ENCODE data around the gene TRPM3. TPM values are rescaled to one million over a fixed set of nuclear protein-coding genes. Genes with fewer than 3 reads are reported as not detected.

TRPM3 gene
- total and polyA plus RNA-seq, 2 of the 8 experiments (the other 6 are each of a cell fraction or from before 2014, with no cell fraction given), result 2.4 to 10.9 TPM

DNA sequence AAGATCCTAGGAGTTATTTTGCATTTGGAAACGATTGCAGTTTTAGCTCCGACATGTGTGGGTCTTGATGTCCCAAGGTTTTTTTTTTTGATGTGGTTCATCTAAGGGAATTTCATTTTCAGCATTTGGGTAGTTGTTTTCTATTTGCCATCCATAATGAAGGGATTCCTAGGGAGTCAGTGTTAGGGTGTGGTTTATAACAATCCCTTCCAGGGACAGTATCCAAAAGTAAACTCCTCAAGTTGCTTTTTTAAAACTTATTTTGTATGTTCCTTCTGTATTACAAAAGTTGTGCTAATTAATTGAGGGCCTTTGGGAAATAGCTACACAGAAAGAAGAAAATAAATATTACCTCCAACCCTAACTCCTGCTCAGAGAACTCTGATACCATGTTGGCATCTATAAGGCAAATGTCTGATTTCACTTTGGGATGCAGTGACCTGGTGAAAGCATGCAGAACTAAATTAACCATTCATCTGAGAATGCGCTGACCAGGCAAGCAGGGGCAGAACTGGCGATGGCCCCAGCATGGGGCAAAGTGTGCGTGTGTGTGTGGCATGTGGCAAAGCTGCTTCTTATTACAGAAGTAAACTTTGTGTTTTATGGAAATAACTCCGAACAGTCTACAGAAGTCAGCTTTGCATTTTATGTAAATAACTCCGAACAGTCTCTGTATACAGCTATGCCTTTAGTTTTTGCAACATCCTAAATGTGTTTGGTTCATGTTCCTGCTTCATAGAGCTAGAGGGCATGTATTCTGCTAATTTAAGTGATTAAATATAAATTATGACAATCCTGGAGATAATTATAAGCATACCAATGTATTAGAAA lies 237.2 kb downstream of the TRPM3 start:
- H3K14ac ChIP-seq (ENCODE audit: insufficient read length), result no peak overlapping the region
- no peaks in the 10 kb centered on the region for H4K20me1 ChIP-seq (replicated peaks in 1 of 2; ENCODE audit: control insufficient read depth in 1 of 2, insufficient read depth in 2 of 2, low read length in 2 of 2)
- no peak overlapping the region for H4K5ac ChIP-seq (ENCODE audit: insufficient read length, low read depth, low read length)
- H3K27ac ChIP-seq (ENCODE audit: low read depth, low read length), result no peak overlapping the region
- no peak overlapping the region for H2BK12ac ChIP-seq (ENCODE audit: low read depth, low read length)
- H3K9ac ChIP-seq (replicated peaks in 1 of 4; ENCODE audit: extremely low read depth in 1 of 4, low read depth in 3 of 4, low read length in 3 of 4), result no peak overlapping the region
- no peak for TF ChIP-seq E2F6 (IDR thresholded peaks at IDR 0.05)
- TF ChIP-seq SRF (IDR thresholded peaks at IDR 0.05; ENCODE audit: low read depth, low read length), result no peak
- TF ChIP-seq RNF2 (IDR thresholded peaks at IDR 0.05; ENCODE audit: borderline replicate concordance, low read depth, low read length, missing control alignments, poor library complexity, severe bottlenecking), result no peak
- H2BK15ac ChIP-seq (ENCODE audit: low read length), result no peak overlapping the region
- FAIRE-seq (no peak), DNase-seq (ENCODE audit: low read depth in 1 of 2, low spot score in 2 of 2) (no peak)
- no peaks in the 10 kb centered on the region for H3K36me3 ChIP-seq (ENCODE audit: control insufficient read depth in 2 of 4, insufficient read depth in 4 of 4, low read length in 3 of 4)
- no peak overlapping the region for H3K18ac ChIP-seq (ENCODE audit: extremely low read depth, low read length)
- H3K79me2 ChIP-seq (ENCODE audit: control insufficient read depth in 1 of 2, insufficient read depth in 2 of 2, low read length in 2 of 2), result no peaks in the 10 kb centered on the region
- CTCF ChIA-PET (ENCODE audit: partially characterized antibody), result no interaction called here
- no peaks in the 10 kb centered on the region; a peak in 1 of 7 replicates for H3K27me3 ChIP-seq (replicated peaks in 1 of 4; ENCODE audit: control insufficient read depth in 3 of 4, extremely low read depth in 1 of 4, insufficient read depth in 3 of 4, low read length in 3 of 4)
- no peak overlapping the region for H3K23ac ChIP-seq (ENCODE audit: insufficient read length)
- POLR2A ChIA-PET (ENCODE audit: partially characterized antibody), result no interaction called here
- H3K4ac ChIP-seq (replicated peaks; ENCODE audit: insufficient read length, low read depth, low read length), result no peak overlapping the region
- no peak overlapping the region for H3K4me3 ChIP-seq (ENCODE audit: extremely low read depth in 1 of 4, insufficient read depth in 2 of 4, low read depth in 3 of 4, low read length in 4 of 4)
- 89% methylated on average over 7 of the region's 7 CpGs; no CpG with 5 or more reads in 1 of the 2 experiments for WGBS, 2 experiments (ENCODE audit: extremely low coverage in 1 of 2, insufficient coverage in 1 of 2, insufficient read length in 1 of 2, insufficient replicate concordance in 2 of 2, low coverage in 1 of 2, low lambda C conversion rate in 2 of 2, missing lambda C conversion rate in 1 of 2)
- H2BK5ac ChIP-seq (ENCODE audit: low read depth, low read length), result no peak overlapping the region
- H3K4me1 ChIP-seq (replicated peaks in 1 of 4; ENCODE audit: control insufficient read depth in 3 of 4, insufficient read depth in 4 of 4, low read length in 3 of 4), result peaks cover 0 to 12% (median 3%) of the 10 kb centered on the region in 4 experiments; a peak in 2 of 7 replicates
- no peak overlapping the region for H3K4me2 ChIP-seq (ENCODE audit: insufficient read depth in 1 of 2, low read depth in 2 of 2, low read length in 2 of 2)
- no peak overlapping the region for H4K8ac ChIP-seq (ENCODE audit: extremely low read depth, insufficient read depth, low read length)
- H2BK120ac ChIP-seq (replicated peaks; ENCODE audit: low read depth, low read length), result no peak overlapping the region
- H2AFZ ChIP-seq (ENCODE audit: low read length), result no peak overlapping the region
- no peak overlapping the region for H2AK5ac ChIP-seq (ENCODE audit: low read depth, low read length)
- H3K56ac ChIP-seq (replicated peaks; ENCODE audit: insufficient read length, low read depth, low read length), result no peak overlapping the region
- H2BK20ac ChIP-seq (ENCODE audit: low read length), result no peak overlapping the region
- no peaks in the 10 kb centered on the region for H3K9me3 ChIP-seq (ENCODE audit: insufficient read depth in 2 of 2, low read depth in 1 of 2, low read length in 1 of 2)
- no peak overlapping the region for H4K91ac ChIP-seq (replicated peaks; ENCODE audit: insufficient read length, low read length)
- H3K23me2 ChIP-seq (ENCODE audit: low read depth, low read length), result no peaks in the 10 kb centered on the region
- no peaks in the 10 kb centered on the region for H3K79me1 ChIP-seq (ENCODE audit: low read depth, low read length)

Measured in H1 (cell line).